ENCODE results near the gene KRTAP2-3. TPM values are rescaled to one million over a fixed set of nuclear protein-coding genes. Genes with fewer than 3 reads are reported as not detected.
"Not testable (repeated sequence)": the region's sequence is repeated elsewhere in the genome, so short reads cannot be mapped to it uniquely, and the experiment has no call there.

Gene KRTAP2-3
- polyA plus RNA-seq, result not detected in 2 replicates
- polyA minus RNA-seq, result not detected in 2 replicates

- no peak within 1 kb of the TSS for H3K4me2 ChIP-seq (ENCODE audit: low read length)
- no peaks in the 10 kb centered on the region for H3K9me2 ChIP-seq (ENCODE audit: insufficient read depth, low read length)
- no peak within 1 kb of the TSS for H2AFZ ChIP-seq (ENCODE audit: low read depth, low read length)
- no peaks in the 10 kb centered on the region for H3K9me3 ChIP-seq (ENCODE audit: low read length)
- no peak within 1 kb of the TSS for H3K27ac ChIP-seq (ENCODE audit: low read length)
- H3K4me3 ChIP-seq (ENCODE audit: low read length), result no peak within 1 kb of the TSS
- H3K27me3 ChIP-seq (ENCODE audit: insufficient read depth, low read depth, low read length), result no peaks in the 10 kb centered on the region
- H4K20me1 ChIP-seq (ENCODE audit: insufficient read depth), result no peaks in the 10 kb centered on the region
- H3K9ac ChIP-seq (ENCODE audit: low read length), result no peak within 1 kb of the TSS
- no peaks in the 10 kb centered on the region for H3K36me3 ChIP-seq (ENCODE audit: insufficient read depth, low read length)
- H3K79me2 ChIP-seq (replicated peaks; ENCODE audit: insufficient read depth, low read length), result no peaks in the 10 kb centered on the region
- no peaks in the 10 kb centered on the region for H3F3A ChIP-seq (ENCODE audit: insufficient read depth, low read length, poor library complexity, severe bottlenecking)
- no peak for TF ChIP-seq REST (IDR thresholded peaks at IDR 0.05; ENCODE audit: borderline replicate concordance)
- no peak for TF ChIP-seq TAF1 (IDR thresholded peaks at IDR 0.05; ENCODE audit: low read depth)
- TF ChIP-seq EZH2 (IDR thresholded peaks at IDR 0.05; ENCODE audit: borderline replicate concordance, insufficient read depth, low read length, poor library complexity, severe bottlenecking), result no peak
- no peak for TF ChIP-seq CTCF (IDR thresholded peaks at IDR 0.05; ENCODE audit: poor library complexity, severe bottlenecking)
- TF ChIP-seq MXI1 (conservative IDR thresholded peaks at IDR 0.05; ENCODE audit: poor library complexity, severe bottlenecking), result no peak
- TF ChIP-seq SMC3 (conservative IDR thresholded peaks at IDR 0.05; ENCODE audit: poor library complexity), result no peak
- no peak for TF ChIP-seq RAD21 (conservative IDR thresholded peaks at IDR 0.05)
- no peak for TF ChIP-seq POLR2AphosphoS5 (IDR thresholded peaks at IDR 0.05)
- TF ChIP-seq EP300 (conservative IDR thresholded peaks at IDR 0.05; ENCODE audit: poor library complexity, severe bottlenecking), result no peak
These were observed at the start of gene KRTAP2-3 for GRCh38 chr17:41060052-41060604. KRTAP2-3 (minus strand) TSS chr17:41060114; CDS start chr17:41060050, 64 bp downstream.

- H3K9me2 ChIP-seq (ENCODE audit: insufficient read depth, low read length); H3K36me3 ChIP-seq (ENCODE audit: insufficient read depth, low read length); H3K27ac ChIP-seq (ENCODE audit: low read length); H3F3A ChIP-seq (ENCODE audit: insufficient read depth, low read length, poor library complexity, severe bottlenecking); H2AFZ ChIP-seq (ENCODE audit: low read depth, low read length); H3K4me2 ChIP-seq (ENCODE audit: low read length); H3K79me2 ChIP-seq (replicated peaks; ENCODE audit: insufficient read depth, low read length); H4K20me1 ChIP-seq (ENCODE audit: insufficient read depth); H3K9me3 ChIP-seq (ENCODE audit: low read length); H3K9ac ChIP-seq (ENCODE audit: low read length); H3K27me3 ChIP-seq (ENCODE audit: insufficient read depth, low read depth, low read length); H3K4me3 ChIP-seq (ENCODE audit: low read length): not testable (repeated sequence)
These were observed 48.9 kb upstream of the KRTAP2-3 start for GRCh38 chr17:41108728-41109386.
